Measurements from ENCODE around the gene RPS6KB2. TPM values are rescaled to one million over a fixed set of nuclear protein-coding genes. Genes with fewer than 3 reads are reported as not detected.
A peak's percentile ranks its signal among the peaks of the same experiment; 100 is the strongest.

RPS6KB2 gene
- total RNA-seq, 4 donors from 2014 or later: 53.5 to 108 (median 75.9) TPM

- in situ Hi-C loops (cut with MboI; ENCODE audit: low pct_ligation_motif_present in 1 of 4, low pct_unique_long_range_greater_than_20kb in 1 of 4, low sequenced_read_pairs in 3 of 4) (no loop called here), intact Hi-C loops (cut with DNase I; ENCODE audit: low total_unique reads) (no loop called here)
- peak overlapping the region; percentile 38 to 79 (median 55) for H3K4me3 ChIP-seq
- peak overlapping the region; percentile 88 to 97 (median 93) for H3K27ac ChIP-seq
- peak; percentile 20 for TF ChIP-seq POLR2A (IDR thresholded peaks at IDR 0.05)
- peak; percentile 73 to 77 (median 75) for TF ChIP-seq POLR2AphosphoS5 (IDR thresholded peaks at IDR 0.05)
- TF ChIP-seq EP300 (IDR thresholded peaks at IDR 0.05; ENCODE audit: low read depth): no peak
- no peak for TF ChIP-seq CTCF (IDR thresholded peaks at IDR 0.05)
- DNase-seq: peak; percentile 99
- no peaks in the 10 kb centered on the region for H3K27me3 ChIP-seq
- WGBS, 2 donors (ENCODE audit: low coverage in 1 of 2): 1% methylated on average over 60 of the region's 97 CpGs; no CpG with 5 or more reads in 1 of the 2 donors
- H3K36me3 ChIP-seq: no peaks in the 10 kb centered on the region
- H3K9me3 ChIP-seq: no peaks in the 10 kb centered on the region
- peaks cover 13 to 30% (median 18%) of the 10 kb centered on the region in 4 donors for H3K4me1 ChIP-seq
Observed at GRCh38 chr11:67420646-67421429, 7.5 kb upstream of the RPS6KB2 start.

GRCh38 chr11:67421430-67422031 lies 6.8 kb upstream of the RPS6KB2 start:
- intact Hi-C loops (cut with DNase I; ENCODE audit: low total_unique reads): no loop called here
- H3K4me1 ChIP-seq: peaks cover 13 to 23% (median 14%) of the 10 kb centered on the region in 4 donors
- peak overlapping the region in 3 of 4 donors; percentile 52 to 79 (median 58) for H3K4me3 ChIP-seq
- H3K36me3 ChIP-seq: no peaks in the 10 kb centered on the region
- H3K9me3 ChIP-seq: no peaks in the 10 kb centered on the region
- WGBS, 2 donors (ENCODE audit: low coverage in 1 of 2): 66 to 85% methylated on average over 5 to 22 of the region's 22 CpGs
- in situ Hi-C loops (cut with MboI; ENCODE audit: low pct_ligation_motif_present in 1 of 4, low pct_unique_long_range_greater_than_20kb in 1 of 4, low sequenced_read_pairs in 3 of 4): no loop called here
- peak overlapping the region; percentile 88 to 97 (median 93) for H3K27ac ChIP-seq
- TF ChIP-seq POLR2A (IDR thresholded peaks at IDR 0.05) (no peak), CTCF (IDR thresholded peaks at IDR 0.05) (no peak), EP300 (IDR thresholded peaks at IDR 0.05; ENCODE audit: low read depth) (no peak), POLR2AphosphoS5 (IDR thresholded peaks at IDR 0.05) (no peak)
- H3K27me3 ChIP-seq: no peaks in the 10 kb centered on the region
- DNase-seq: no peak

- in situ Hi-C loops (cut with MboI; ENCODE audit: low pct_ligation_motif_present in 1 of 4, low pct_unique_long_range_greater_than_20kb in 1 of 4, low sequenced_read_pairs in 3 of 4): no loop called here
- DNase-seq: no peak
- no peak for TF ChIP-seq CTCF (IDR thresholded peaks at IDR 0.05)
- no peak for TF ChIP-seq POLR2AphosphoS5 (IDR thresholded peaks at IDR 0.05)
- H3K9me3 ChIP-seq: no peaks in the 10 kb centered on the region
- no peaks in the 10 kb centered on the region for H3K36me3 ChIP-seq
- no peak overlapping the region for H3K4me3 ChIP-seq
- H3K4me1 ChIP-seq: peaks cover 18 to 22% (median 19%) of the 10 kb centered on the region in 4 donors
- WGBS, 2 donors (ENCODE audit: low coverage in 1 of 2): 58 to 80% methylated on average over 1 to 6 of the region's 6 CpGs
- intact Hi-C loops (cut with DNase I; ENCODE audit: low total_unique reads): no loop called here
- H3K27ac ChIP-seq: no peak overlapping the region
- H3K27me3 ChIP-seq: no peaks in the 10 kb centered on the region
Observed at GRCh38 chr11:67422891-67423290, 5.4 kb upstream of the RPS6KB2 start.

DNA sequence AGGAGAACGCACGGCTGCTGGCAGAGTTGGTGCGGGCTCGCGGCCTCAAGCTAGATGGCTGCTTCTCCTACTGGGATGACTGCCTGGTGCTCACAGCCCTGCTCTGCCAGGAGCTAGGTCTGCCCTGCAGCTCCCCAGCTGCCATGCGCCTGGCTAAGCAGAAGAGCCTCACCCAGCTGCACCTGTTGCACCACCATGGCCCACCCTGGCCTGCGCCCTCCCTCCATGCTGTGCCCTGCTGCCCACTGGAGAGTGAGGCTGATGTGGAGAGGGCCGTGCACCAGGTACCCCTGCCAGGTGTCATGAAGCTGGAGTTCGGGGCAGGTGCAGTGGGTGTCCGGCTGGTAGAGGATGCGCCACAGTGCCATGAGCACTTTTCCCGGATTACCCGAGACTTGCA lies 4.8 kb upstream of the RPS6KB2 start:
- 100% methylated on average over 13 of the region's 13 CpGs; no CpG with 5 or more reads in 1 of the 2 donors for WGBS, 2 donors (ENCODE audit: low coverage in 1 of 2)
- no peaks in the 10 kb centered on the region for H3K9me3 ChIP-seq
- no peaks in the 10 kb centered on the region for H3K36me3 ChIP-seq
- in situ Hi-C loops (cut with MboI; ENCODE audit: low pct_ligation_motif_present in 1 of 4, low pct_unique_long_range_greater_than_20kb in 1 of 4, low sequenced_read_pairs in 3 of 4): no loop called here
- peaks cover 18 to 22% (median 19%) of the 10 kb centered on the region in 4 donors for H3K4me1 ChIP-seq
- H3K4me3 ChIP-seq: no peak overlapping the region
- no peak for TF ChIP-seq POLR2A (IDR thresholded peaks at IDR 0.05)
- no peak for TF ChIP-seq EP300 (IDR thresholded peaks at IDR 0.05; ENCODE audit: low read depth)
- TF ChIP-seq POLR2AphosphoS5 (IDR thresholded peaks at IDR 0.05): no peak
- TF ChIP-seq CTCF (IDR thresholded peaks at IDR 0.05): no peak
- no peak for DNase-seq
- intact Hi-C loops (cut with DNase I; ENCODE audit: low total_unique reads): no loop called here
- no peaks in the 10 kb centered on the region for H3K27me3 ChIP-seq
- no peak overlapping the region for H3K27ac ChIP-seq
